NCI-H2196 treated with DMSO at 0.1 percent for 48 hours (cell line): ENCODE measurements around the gene IGSF3.
"Not testable (repeated sequence)": the region's sequence is repeated elsewhere in the genome, so short reads cannot be mapped to it uniquely, and the experiment has no call there.

Source experiments
- DNase-seq: peaks from one replicate; lab custom pipeline; 2025; ENCODE audit not compliant: unreplicated experiment; lab: John Stamatoyannopoulos, UW

The IGSF3 gene

DNA sequence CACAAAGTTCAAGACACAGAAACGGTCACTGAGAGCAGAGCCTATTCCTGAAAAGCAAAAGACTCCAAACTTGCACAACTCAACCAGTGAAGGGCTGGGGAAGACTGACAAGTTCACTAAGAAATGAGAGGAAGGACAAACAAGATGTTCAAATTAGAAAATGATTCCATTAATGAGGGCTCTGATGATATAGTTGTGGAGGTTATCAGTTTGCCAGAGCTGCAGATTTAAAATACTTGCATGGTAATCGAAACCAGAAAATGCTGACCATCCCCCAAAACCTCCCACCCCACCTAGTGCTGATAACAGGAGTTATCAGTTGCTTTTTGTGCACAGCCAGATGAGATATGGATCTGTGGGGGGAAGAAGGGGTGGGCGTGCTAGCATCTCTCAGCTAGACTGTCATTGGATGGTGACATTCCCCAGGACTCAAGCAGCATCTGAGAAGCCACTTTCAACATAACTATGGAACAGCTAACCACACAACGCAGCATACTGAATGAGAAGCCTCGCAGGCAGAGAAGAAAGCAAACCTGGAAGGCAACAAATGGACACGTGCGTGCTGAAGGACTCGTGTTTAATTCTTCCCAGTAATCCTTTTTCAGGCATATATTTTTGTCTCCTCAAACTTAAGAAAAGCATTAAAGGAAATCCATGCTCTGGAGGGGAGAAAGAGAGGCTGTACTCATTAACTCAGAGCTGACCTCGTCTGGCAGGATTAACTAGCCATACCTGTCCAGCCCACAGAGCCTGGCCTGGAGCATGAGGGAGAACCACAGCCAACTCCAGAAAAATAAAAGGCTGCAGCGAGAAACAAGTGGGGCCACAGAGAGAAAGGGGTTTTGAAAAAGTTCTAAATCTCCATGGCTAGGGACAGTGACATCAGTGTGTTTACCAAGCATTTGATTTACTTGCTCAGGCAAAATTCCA, 35.3 kb downstream of the IGSF3 start:
- DNase-seq = not testable (repeated sequence)

DNA sequence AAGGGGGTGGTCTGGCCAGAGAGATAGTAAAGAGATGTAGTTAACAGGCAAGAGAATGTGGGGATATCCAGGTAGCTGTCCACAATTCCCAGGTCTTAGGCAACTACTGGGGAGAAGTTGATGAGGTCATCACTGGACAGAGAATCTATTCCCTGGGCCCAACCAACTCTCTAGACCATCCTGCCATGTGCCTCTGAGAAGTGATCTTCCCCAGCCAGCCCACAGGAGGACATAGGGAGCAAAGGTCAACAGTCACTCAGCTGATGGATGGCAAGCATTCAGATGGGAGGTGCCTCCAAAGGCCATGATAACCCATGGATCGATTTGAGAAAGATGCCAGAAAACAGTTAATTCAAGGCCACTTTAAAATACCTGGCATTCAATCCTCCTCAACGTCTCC, 36.0 kb downstream of the IGSF3 start:
- DNase-seq = not testable (repeated sequence)

DNA sequence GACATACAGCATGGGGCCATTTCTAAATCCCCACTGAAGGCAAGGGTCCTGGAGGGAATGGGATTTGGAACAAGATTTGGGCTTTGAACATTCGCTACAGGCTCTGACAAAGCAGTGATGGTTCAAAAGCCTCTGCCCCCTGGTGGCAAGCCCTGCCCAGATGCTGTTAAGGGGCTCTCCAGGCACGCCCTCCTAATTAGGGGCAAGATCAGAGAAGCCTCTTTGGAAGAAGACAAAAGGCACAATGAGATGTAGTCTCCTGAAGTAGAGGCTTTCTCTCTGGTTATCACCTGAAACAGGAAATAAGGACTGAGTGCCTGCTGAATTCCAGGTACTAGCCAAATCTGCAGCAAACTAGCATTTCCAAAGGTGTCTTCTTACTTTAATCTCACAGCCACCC, 37.5 kb downstream of the IGSF3 start:
- DNase-seq = not testable (repeated sequence)

DNA sequence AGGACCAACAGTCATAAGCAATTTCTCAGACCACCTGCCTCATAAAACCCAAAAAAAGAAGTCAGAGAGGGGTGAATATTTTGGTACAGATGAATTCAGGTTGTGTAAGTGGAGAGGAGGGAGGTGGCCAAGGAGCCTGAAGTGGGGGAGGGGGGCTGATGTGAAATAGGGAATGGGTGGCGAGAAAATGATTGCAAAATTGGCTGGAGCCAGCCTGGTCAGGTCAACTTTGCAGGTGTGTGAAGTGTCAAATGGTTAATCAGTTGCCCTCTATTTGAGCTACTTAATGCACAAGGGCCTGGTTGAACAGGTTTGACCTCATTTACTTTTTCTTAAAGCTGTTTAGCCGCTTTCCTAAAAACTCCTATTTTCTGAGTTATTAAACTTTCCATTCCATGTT, 38.1 kb downstream of the IGSF3 start:
- not testable (repeated sequence) for DNase-seq

DNA sequence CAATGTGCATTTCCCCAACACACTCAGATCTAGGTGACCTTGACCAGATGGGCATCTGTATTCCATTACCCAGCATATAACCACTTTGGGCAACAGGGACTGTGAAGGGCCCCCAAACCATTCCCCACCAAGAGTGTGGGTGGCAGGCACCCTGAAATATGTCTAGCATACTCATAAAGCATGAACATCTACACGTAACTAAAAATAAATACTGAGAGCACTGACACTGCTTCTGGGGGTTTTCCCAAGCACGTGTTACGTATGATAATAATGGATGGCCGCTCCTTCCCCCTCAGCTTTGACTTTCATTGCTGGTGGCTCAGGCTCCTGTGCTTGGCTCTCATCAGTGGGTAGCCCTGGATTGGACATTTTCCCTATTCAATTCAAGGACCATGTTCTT, 39.1 kb downstream of the IGSF3 start:
- no peak for DNase-seq

DNA sequence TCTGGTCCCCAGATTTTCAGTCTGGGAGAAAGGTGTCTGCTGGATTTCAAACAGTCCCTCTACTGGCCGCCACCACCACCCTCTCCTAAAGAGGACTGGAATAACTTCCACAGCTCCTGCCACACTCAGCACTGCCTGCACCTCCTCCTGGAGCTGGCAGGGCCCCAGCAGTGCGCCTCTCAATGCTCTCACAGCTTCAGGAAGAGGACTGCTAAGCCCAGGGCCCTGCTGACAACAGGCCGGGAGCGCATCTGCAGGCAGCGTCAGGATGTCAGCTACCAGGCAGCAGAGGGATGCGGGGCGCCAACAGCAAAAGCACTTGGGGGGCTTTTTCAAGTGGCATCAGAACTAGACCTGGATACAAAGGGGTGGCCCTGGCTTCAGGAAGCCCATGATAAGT, 40.2 kb downstream of the IGSF3 start:
- DNase-seq = not testable (repeated sequence)

DNA sequence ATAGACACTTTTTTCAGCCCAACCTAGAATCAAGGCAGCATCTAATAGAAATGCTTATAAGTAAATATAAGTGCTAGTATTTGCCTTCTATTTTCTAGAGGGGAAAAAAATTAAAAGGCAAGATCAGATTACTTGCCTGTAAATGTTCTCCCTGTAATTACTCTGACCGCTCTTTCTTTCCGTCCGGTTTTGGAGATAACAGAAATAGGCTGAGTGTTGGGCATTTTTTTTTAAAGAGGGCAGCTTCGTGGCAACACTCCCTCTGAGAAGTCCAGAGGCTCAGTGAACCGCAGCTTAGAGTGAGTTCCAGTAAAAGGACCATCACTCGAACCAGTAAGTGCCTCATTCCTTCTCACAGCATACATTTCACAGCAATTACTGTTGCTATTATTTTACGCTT, 40.6 kb downstream of the IGSF3 start:
- DNase-seq = not testable (repeated sequence)

DNA sequence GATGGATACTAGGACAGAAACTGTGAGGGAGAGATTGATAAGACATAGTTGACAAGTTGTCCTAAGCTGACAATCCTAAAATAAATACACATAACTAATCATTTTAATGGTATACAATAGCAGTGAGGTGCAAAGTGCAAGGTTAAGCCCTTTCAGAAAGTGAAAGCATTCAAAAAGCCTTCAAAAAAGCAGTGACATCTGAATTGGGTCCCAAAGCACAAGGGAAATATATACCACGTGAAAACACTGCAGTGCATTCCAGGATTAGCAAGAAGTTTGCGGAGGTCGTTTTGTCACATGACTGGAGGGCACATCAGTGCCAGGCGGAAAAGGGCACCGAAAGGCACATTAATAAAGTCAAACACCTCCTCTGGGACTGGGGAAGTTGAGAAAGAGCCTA, 42.4 kb downstream of the IGSF3 start:
- DNase-seq = not testable (repeated sequence)

DNA sequence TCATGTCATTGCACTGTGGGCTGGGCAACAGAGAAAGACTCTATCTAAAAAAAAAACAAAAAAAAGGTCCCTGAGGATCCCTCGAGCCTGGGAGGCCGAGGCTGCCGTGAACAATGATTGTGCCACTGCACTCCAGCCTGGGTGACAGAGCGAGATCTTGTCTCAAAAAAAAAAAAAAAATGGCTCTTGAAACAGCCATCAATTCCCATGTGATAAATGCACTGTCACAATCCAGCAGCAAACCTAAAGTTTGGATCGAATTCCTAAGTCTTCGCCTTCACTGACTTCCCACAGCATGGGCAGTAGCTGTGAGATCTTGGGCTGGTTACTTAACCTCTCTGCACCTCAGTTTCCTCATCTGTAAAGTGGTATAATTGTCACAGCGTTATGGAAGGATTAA, 43.5 kb downstream of the IGSF3 start:
- DNase-seq = no peak

DNA sequence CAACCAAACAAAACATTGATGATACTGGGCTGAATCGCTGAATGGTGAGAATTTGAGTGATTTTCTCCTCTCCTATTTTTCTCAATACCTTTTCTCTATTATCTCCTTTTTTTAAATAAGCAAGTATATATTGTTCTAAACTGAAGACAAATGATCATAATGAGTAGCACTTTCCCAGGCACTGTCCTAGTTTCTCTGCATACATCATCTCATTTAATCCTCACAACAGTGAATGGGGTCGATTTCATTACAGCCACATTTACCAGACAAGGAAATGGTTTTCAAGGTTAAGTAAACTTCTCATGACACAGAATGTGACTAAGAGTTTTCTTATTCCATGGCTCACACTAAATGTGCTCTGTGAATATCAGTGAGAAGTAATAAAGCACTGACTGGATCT, 45.0 kb downstream of the IGSF3 start:
- not testable (repeated sequence) for DNase-seq

DNA sequence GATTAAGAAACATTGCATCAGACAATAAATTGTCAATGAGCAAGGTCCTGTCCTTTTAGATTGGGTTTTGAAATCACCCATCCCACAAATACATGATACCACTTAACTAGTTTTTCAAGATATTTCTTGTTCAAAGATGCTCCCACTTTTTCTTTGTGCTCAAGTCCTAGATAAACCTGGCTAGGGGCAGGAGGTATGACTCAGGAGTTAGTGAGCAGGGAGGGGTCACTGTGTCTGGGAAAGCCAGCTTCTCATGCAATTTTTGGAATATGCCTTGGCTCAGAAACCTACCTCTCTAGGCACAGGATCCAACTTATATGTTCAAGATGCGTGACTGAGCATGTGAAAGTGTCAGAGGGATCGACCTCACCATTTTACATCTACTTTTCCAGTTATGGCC, 45.8 kb downstream of the IGSF3 start:
- not testable (repeated sequence) for DNase-seq

DNA sequence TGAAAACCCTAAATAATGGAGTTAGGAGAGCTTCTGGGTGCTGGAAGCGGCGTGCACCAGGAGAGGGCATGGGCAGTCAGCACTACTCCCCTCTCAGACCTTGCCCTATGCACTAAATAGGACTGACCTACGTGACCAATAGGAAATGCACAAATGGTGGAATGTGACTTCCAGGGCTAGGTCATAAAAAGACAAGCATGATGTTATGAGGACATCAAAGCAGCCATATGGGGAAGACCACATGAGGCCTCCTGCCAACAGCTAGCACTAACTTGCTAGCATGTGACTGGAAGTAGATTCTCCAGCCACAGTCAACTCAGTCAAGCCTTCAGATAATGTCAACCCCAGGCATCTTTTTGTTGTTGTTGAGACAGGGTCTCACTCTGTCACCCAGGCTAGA, 47.1 kb downstream of the IGSF3 start:
- DNase-seq = not testable (repeated sequence)

DNA sequence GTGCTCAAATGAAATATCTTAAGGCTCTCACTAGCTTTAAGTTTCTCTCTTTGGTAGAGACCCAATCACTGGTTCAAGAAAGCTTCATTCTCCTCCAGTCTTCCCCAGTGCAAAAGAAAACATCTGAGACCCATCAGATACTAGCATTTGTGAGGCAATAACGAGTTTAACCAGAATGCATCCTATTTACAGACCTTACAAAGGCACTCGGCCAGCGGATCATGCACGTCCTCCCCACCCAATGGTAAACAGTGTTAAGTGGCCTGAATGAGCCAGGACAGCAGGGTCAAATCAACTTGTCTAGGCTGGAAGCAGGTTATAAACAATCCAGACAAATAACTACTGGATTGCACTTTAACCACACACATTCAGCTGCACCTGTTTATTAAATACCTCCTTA, 48.4 kb downstream of the IGSF3 start:
- not testable (repeated sequence) for DNase-seq

DNA sequence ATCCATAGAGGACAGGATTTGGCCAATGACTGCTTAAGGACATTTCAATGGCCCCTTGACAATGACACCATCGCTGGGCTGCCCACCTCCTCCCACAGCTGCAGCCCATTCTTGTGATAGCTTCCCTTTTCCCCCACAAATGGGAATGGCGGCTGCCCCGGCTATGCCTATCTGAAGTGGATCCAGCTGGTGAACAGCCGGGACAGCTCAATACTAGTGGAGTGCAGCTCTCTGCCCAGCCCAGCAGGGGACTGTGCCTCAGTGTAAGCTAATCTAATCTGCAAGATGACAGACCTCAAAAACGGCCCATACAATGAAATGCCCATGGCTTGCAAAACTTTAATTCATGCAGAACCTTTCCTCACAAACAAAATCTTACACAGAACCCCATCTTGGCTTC, 49.7 kb downstream of the IGSF3 start:
- not testable (repeated sequence) for DNase-seq

DNA sequence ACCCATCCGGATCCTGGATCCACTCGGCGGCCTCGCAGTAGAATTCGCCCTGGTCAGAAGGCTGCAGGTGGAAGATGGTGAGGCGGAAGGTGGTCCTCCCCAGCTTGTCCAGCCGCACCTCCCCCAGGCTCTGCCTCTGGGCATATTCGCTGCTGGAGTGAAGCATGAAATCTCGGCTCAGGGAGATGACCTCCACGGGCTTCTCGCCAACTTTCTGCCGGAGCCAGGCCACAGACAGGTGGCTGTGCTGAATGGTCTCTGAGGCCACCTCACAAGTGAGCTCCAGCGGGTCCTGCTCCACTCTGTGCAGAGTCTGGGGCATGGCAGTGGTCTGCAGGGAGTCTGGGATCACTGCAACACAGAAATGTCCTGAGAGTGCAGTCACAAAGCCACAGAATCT, 53.7 kb downstream of the IGSF3 start:
- not testable (repeated sequence) for DNase-seq

DNA sequence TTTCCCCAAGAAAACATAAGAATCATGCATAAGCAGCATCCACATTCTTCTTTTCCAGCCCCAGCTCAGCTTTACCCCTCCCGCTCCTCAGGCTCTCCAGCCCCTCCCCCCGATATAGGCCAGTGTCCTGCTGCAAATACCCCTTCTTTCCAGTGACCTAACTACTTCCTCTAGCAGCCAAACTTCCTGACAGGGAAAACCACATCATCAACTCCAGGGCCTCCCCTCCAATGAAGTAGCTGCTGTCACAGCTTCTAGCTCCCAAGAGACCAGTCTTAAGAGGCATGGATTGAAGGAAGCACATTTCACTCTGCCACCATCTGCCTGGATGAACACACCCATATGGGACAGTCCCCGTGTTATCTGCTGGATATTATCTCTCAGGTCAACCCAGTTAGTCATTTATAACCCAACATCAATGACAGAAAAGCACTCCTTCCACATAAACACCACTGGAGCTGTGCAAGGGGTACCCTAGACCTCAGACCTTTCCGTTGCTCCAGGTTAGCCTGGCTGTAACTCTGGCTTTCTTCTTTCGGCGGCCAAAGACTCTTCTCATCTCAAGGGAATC, 57.6 kb downstream of the IGSF3 start:
- DNase-seq = not testable (repeated sequence)

DNA sequence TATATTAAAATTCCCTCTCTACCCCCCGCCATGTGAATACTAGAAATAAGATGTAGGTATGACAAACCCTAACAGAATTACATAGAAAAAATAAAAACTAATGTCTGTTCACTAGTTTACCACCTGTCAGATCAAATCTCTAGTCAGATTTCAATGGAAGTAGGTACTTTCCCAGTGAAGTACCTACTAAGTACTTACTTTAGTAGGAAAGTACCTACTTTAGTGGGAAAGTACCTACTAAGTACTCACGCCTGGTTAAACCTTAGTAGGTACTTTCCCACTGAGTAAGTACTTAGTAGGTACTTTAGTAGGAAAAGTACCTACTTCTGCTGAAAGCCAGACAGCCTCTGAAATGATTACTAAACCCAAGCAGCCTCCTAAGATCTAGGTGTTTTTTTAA, 58.7 kb downstream of the IGSF3 start:
- DNase-seq = not testable (repeated sequence)

DNA sequence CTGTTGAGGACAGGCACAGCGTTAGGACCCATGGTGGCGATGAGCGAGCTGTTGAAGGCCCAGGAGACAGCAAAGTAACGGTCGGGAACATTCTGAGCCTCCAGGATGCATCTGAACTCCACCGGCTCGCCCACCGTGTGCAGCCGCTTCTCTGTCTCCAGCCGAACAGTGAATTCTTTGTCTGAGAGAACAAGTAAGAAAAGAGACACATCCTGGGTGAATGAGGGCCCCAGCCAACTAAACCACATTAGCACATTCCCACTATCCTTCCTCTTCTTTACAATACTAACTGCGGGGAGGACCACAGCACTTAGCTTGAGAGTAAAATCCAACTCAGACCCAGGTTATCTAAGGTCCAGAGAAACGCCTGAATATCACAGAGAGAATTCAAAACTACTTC, 59.4 kb downstream of the IGSF3 start:
- DNase-seq = not testable (repeated sequence)

DNA sequence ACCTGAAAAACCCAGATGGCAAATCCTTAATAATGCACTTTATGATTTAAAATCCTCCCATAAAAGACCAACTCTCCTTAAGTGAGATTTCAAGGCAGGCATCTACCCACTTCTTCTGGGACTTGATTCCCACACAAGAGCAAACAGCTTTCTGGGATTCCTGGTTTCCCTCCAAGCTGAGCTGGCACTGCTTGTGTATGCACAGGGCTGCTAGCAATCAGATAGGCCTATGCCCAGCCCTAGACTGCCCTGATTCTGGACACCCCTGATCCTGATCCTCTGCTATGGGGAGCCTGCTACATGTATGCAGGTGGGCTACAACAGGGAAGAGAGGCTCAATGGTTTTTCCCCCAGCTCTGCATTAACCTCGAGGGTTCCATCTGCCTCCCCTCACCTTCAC, 60.1 kb downstream of the IGSF3 start:
- not testable (repeated sequence) for DNase-seq

DNA sequence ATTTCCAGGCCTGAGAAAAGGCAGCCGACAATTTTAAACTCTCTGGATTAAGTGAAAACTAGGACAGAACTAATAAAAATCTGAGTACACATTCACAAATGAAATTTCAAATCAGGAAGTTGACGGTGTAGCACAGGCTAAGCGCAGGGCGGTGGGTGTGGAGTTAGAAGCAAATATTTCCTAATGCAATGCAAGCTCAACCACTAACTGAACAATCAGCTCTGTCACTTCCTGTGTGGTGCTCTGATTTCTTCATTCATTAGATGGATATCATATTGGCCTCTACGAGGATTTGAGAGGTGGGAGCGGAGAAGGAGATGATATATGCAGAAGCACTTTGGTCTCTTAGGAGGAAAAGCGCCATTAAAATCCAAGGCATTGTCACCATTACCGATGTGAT, 61.5 kb downstream of the IGSF3 start:
- not testable (repeated sequence) for DNase-seq

DNA sequence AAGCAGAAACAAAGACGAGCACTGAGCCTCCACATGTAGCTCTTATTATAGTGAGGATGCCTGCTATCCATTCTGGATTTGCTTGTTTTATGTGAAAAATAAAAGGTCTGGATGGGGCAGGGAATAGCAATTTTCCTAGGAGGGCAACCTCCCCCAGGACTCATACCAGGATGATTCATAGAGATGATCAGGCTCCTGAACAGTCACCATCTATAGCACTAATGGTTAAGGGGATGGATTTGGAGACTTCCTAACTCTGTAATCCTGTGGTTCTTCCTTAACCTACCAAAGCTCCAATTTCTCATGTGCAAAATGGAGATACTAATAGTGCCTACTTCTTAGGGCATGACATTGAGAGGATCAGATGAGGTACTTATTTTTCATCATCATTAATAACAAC, 62.2 kb downstream of the IGSF3 start:
- no peak for DNase-seq

DNA sequence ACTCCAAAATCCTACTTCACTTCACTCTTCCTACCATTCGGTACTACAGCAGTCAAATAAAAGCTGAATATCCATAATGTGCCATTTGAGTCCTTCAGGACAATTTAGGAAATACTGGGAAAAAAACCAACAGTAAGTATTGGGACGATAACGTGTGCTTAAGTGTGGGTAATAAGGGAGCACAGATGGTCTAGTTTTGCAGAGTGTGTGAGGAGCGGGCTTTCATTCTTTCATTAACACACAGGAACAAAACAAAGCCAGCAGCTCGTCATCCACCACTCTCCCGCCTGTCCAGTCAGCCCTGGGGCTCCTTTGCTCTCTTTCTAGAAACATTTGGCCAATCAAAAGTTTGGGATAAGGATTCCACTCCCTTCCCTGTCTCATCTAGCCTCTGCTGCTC, 63.1 kb downstream of the IGSF3 start:
- not testable (repeated sequence) for DNase-seq
